Natural killer cell (primary cell): Measurements from ENCODE around the gene GPX3. TPM values are rescaled to one million over a fixed set of nuclear protein-coding genes. Genes with fewer than 3 reads are reported as not detected.

Source experiments
- ATAC-seq, 3 donors: fragments of 150-1000 bp in 2 of 3; fragments of 200-7000 bp in 1 of 3; cut with Tn5 transposase; 1 replicate in 1 of 3; 2 replicates in 2 of 3; pipeline ENCODE4 v1.10.0; 2021; ENCODE audit warnings: mild to moderate bottlenecking in 2 of 3, moderate library complexity in 2 of 3
- DNase-seq, 2 donors: peaks; one replicate each; pipeline versions ENCODE4 v3.0.0 to v3.0.0-alpha.2; 2013 to 2021; ENCODE audit warnings: mixed read lengths in 1 of 2
- H3K27ac ChIP-seq: one replicate; pipeline ENCODE4 v1.5.1; 2013; ENCODE audit warnings: mild to moderate bottlenecking, low read length
- H3K27me3 ChIP-seq: one replicate; pipeline ENCODE4 v1.6.1; 2013; ENCODE audit warnings: low read length; ENCODE audit not compliant: control insufficient read depth, insufficient read depth
- H3K36me3 ChIP-seq: one replicate; pipeline ENCODE4 v1.6.1; 2013; ENCODE audit warnings: low read length; ENCODE audit not compliant: control insufficient read depth, insufficient read depth
- H3K4me1 ChIP-seq: one replicate; pipeline ENCODE4 v1.6.1; 2013; ENCODE audit warnings: low read length; ENCODE audit not compliant: control insufficient read depth, insufficient read depth
- H3K4me3 ChIP-seq: one replicate; pipeline ENCODE4 v1.5.1; 2013; ENCODE audit warnings: low read length
- H3K9me3 ChIP-seq: one replicate; pipeline ENCODE4 v1.6.1; 2013; ENCODE audit warnings: low read length; ENCODE audit not compliant: control insufficient read depth, insufficient read depth
- H3K27ac Mint-ChIP-seq, 2 donors: one replicate each; pipeline ENCODE4 v1.8.0; 2022; ENCODE audit warnings: mild to moderate bottlenecking in 2 of 2, mixed read lengths in 2 of 2, moderate library complexity in 1 of 2
- H3K27me3 Mint-ChIP-seq, 2 donors: one replicate each; pipeline ENCODE4 v1.8.0; 2022; ENCODE audit warnings: low read depth in 2 of 2, mixed read lengths in 2 of 2
- H3K36me3 Mint-ChIP-seq: one replicate; pipeline ENCODE4 v1.8.0; 2022; ENCODE audit warnings: mixed read lengths
- H3K4me1 Mint-ChIP-seq, 2 donors: one replicate each; pipeline ENCODE4 v1.8.0; 2022; ENCODE audit warnings: mixed read lengths in 2 of 2
- H3K4me3 Mint-ChIP-seq: one replicate; pipeline ENCODE4 v1.8.0; 2022; ENCODE audit warnings: mild to moderate bottlenecking, moderate library complexity, mixed read lengths
- H3K9me3 Mint-ChIP-seq, 2 donors: one replicate each; pipeline ENCODE4 v1.8.0; 2022; ENCODE audit warnings: mixed read lengths in 2 of 2
- CTCF ChIP-seq: fragments of 200-600 bp; IDR thresholded peaks from one replicate; pipeline ENCODE4 v1.8.0; 2022; ENCODE audit warnings: antibody characterized with exemption
- WGBS: methylation state at CpG from one replicate; pipeline ENCODE4 v1.1.7; 2013; ENCODE audit warnings: missing lambda C conversion rate; ENCODE audit not compliant: insufficient coverage; 5-methylcytosine and 5-hydroxymethylcytosine counted together
- intact Hi-C: fragments of 100-400 bp; cut with micrococcal nuclease; formaldehyde crosslinking; loops from one replicate; pipeline ENCODE4 v1.14.2; 2022
- total RNA-seq, 4 donors: library from RNA; stranded (reverse); fragments of 120-200 nt in 1 of 4; gene quantifications; one replicate each; pipeline versions ENCODE4 v1.2.3 to v1.2.4, GENCODE V29; 2013 to 2022

Gene GPX3
- total RNA-seq, 3 donors from 2014 or later (not counting 1 experiment from before 2014, with no cell fraction given) = 1.1 TPM; not detected in 2

DNA sequence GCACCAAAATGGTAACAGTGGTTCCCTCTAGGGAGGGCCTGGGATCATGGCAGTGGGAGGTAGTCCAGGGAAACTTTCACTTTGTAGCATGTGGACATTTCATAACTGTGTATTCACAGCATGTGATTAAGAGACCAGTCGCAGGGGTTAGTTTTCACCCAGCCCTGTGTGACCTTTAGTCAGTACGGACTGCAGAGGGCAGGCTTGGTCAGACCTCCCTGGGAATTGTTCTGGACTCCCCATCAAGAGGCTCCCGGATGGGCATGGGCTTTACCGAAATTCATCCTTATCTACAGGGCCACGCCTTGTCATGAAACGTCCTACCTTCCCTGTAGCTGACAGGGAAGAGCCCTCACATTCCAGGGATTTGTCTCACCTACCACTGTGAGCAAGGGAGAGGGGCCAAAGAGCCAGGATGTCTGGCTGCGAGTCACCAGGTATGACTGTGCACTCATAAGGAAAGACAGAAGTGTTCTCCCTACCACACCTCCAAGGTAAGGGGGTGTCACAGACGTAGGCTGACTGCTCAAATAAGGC, 19.9 kb downstream of the GPX3 start:
- Mint-ChIP-seq H3K4me3 (no peak overlapping the region), H3K27ac (no peak overlapping the region), H3K9me3 (no peaks in the 10 kb centered on the region), H3K27me3 (no peaks in the 10 kb centered on the region), H3K36me3 (no peaks in the 10 kb centered on the region), H3K4me1 (no peaks in the 10 kb centered on the region)
- Histone ChIP-seq H3K4me3 (no peak overlapping the region), H3K27ac (no peak overlapping the region), H3K27me3 (no peaks in the 10 kb centered on the region), H3K4me1 (no peaks in the 10 kb centered on the region), H3K36me3 (peaks cover 95% of the 10 kb centered on the region), H3K9me3 (no peaks in the 10 kb centered on the region)
- intact Hi-C loops = no loop called here
- no peak for DNase-seq
- ATAC-seq = peak in 1 of 3 donors; percentile 5
- TF ChIP-seq CTCF = no peak
- 99% methylated on average over 8 of the region's 8 CpGs for WGBS

- H3K9me3 Mint-ChIP-seq = no peaks in the 10 kb centered on the region
- no peak overlapping the region for H3K4me3 Mint-ChIP-seq
- ATAC-seq = no peak
- no peak for TF ChIP-seq CTCF
- H3K36me3 ChIP-seq = peaks cover 93% of the 10 kb centered on the region
- H3K27ac Mint-ChIP-seq = no peak overlapping the region
- no peak overlapping the region for H3K4me3 ChIP-seq
- no peaks in the 10 kb centered on the region for H3K9me3 ChIP-seq
- H3K4me1 ChIP-seq = no peaks in the 10 kb centered on the region
- H3K4me1 Mint-ChIP-seq = no peaks in the 10 kb centered on the region
- no peak for DNase-seq
- intact Hi-C loops = no loop called here
- no peak overlapping the region for H3K27ac ChIP-seq
- H3K27me3 Mint-ChIP-seq = no peaks in the 10 kb centered on the region
- WGBS = 95% methylated on average over 9 of the region's 11 CpGs
- H3K27me3 ChIP-seq = no peaks in the 10 kb centered on the region
- no peaks in the 10 kb centered on the region for H3K36me3 Mint-ChIP-seq
These were observed 21.3 kb downstream of the GPX3 start for GRCh38 chr5:151041577-151042268.

- H3K4me1 Mint-ChIP-seq = no peaks in the 10 kb centered on the region
- no peak overlapping the region for H3K27ac Mint-ChIP-seq
- no peak overlapping the region for H3K27ac ChIP-seq
- intact Hi-C loops = no loop called here
- no peak overlapping the region for H3K4me3 ChIP-seq
- H3K36me3 Mint-ChIP-seq = peaks cover under 1% of the 10 kb centered on the region
- TF ChIP-seq CTCF = no peak
- H3K9me3 ChIP-seq = no peaks in the 10 kb centered on the region
- no peaks in the 10 kb centered on the region for H3K27me3 ChIP-seq
- no peak for DNase-seq
- H3K27me3 Mint-ChIP-seq = no peaks in the 10 kb centered on the region
- ATAC-seq = no peak
- H3K9me3 Mint-ChIP-seq = no peaks in the 10 kb centered on the region
- 88% methylated on average over 12 of the region's 12 CpGs for WGBS
- H3K4me1 ChIP-seq = no peaks in the 10 kb centered on the region
- peaks cover 92% of the 10 kb centered on the region for H3K36me3 ChIP-seq
- no peak overlapping the region for H3K4me3 Mint-ChIP-seq
These were observed 22.2 kb downstream of the GPX3 start for GRCh38 chr5:151042453-151043093.
